ENCODE results near the gene CLIP4.
A peak's percentile ranks its signal among the peaks of the same experiment; 100 is the strongest.
"Not testable (repeated sequence)": the region's sequence is repeated elsewhere in the genome, so short reads cannot be mapped to it uniquely, and the experiment has no call there.

Gene CLIP4

DNA sequence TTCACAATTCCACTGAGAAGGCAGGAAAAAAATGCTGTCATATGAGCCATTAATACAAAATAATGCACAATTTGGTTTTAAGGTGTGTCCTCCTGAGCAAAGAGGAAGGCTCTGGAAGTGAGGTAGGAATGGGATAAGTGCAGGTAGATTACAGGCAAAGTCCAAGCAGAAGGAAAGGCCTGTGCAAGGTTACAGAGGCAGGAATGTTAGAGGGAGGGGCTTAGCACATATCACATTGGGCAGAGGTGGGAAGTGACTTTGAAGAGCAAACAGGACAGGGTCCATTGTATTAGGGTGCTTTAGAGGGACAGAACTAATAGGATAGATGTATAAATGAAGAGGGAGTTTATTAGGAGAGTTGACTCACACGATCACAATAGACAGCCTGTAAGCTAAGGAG, 14.7 kb upstream of the CLIP4 start:
- no peak for DNase-seq

DNA sequence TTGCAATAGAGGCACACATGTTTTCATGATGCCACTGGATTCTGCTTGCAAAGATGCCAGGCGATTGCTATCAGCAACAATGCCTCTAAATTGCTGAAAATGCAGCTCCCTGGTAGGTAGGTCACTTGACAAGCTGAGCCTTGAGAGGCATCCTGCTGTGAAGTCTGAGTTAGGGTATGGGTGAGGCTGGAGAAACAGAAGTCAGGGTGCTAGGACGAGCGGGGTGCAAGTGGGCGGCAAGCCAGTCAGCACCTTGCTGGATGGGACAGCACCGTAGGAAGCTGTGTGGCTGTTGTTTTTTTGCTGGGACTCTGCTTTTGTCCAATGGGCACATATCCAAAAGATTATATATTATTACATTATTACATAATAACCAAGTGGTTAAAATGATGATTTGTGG, 10.5 kb upstream of the CLIP4 start:
- DNase-seq, result no peak

DNA sequence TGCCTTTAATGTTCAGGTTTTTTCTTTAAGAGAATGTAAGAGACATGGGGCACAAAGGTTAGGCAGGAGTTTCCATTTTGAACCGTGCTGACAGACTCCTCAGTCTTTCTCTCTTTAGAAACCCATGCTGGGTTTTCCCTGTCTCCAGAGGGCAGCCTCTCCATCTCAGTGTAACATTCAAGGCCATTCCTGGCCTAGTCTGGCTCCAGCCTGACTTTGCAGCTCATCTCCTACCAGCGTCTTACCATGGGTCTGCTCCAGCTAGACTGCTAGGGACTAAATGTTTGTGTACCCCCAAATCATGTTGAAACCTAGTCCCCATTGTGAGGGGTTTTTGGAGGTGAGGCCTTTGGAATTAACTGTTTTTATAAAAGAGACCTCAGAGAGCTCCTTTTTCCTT, 9.8 kb upstream of the CLIP4 start:
- DNase-seq, result no peak

DNA sequence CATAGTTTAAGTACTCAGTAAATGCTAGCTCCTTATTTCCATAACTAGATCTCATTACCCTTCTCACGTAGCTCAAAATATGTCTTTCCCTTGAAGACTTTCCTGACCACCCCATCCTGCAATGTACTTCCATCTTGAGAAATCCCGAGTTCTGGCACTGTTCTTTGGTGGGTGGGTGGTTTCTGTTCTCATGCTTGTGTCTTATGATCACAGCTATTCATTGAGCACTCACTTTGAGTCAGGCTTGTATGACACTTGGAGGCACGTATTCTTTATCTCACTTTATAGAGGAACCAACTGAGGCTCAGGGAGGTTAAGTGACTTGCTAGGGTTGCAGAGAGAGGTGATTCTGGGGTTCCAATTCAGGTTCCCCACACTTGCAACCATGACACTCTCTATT, 9.0 kb upstream of the CLIP4 start:
- no peak for DNase-seq

DNA sequence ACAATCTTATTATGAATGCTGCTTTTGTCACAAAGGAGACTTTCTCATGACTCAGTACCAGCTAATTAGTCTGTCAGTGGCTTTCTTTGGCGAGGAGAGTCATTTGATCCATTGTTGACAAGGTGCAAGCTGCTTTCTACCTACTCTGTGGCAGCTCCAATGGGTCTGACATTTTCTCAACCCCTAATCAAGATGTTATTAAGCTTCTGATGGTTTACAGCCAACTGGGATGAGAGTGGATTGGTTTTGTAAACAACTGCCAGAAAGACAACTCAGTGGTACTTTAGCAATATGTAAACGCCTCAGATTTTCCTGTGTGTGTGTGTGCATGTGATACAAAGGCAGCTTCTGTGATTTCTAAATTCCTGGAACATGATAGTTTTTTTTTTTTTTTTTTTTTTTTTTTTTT, 8.2 kb upstream of the CLIP4 start:
- no peak for DNase-seq

DNA sequence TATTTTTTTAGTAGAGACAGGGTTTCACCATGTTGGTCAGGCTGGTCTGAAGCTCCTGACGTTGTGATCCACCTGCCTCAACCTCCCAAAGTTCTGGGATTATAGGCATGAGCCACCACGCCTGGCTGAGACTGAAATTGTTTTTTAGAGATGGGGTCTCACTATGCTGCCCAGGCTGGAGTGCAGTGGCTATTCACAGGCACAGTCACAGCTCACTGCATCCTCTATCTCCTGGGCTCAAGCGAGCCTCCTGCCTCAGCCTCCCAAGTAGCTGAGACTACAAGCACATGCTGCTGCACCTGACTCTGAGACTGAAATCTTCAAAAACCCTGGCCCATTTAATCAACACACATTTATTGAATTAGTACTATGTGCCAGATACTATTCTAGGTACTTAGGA, 7.7 kb upstream of the CLIP4 start:
- not testable (repeated sequence) for DNase-seq

DNA sequence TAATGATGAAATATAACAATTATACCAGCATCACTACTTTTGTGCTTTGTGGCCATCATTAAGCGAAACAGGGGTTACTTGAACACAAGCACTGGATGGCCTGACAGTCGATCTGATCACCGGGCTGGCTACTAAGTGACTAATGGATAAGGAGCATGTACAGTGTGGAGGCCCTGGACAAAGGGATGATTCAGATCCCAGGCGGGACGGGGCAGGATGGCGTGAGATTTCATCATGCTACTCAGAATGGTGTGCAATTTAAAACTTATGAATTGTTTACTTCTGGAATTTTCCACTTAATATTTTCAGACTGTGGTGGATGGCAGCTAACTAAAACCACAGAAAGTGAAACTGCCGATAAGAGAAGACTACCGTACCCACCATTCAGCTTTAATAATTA, 7.0 kb upstream of the CLIP4 start:
- DNase-seq, result no peak

DNA sequence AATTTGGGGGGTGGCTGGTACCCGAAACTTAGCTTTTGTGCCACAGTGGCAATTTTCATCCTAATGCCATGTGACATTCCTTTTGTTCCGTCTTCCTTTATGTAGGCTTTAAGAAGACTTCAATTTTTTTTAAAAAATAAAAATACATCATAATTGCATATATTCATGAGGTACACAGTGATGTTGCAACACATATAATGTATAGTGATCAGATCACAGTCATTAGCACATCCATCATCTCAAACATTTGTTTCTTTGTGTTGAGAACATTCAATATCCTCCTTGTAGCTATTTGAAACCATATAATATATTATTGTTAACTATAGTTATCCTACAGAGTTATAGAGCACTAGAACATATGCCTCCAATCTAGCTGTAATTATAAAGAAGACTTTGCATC, 6.0 kb upstream of the CLIP4 start:
- DNase-seq, result no peak

DNA sequence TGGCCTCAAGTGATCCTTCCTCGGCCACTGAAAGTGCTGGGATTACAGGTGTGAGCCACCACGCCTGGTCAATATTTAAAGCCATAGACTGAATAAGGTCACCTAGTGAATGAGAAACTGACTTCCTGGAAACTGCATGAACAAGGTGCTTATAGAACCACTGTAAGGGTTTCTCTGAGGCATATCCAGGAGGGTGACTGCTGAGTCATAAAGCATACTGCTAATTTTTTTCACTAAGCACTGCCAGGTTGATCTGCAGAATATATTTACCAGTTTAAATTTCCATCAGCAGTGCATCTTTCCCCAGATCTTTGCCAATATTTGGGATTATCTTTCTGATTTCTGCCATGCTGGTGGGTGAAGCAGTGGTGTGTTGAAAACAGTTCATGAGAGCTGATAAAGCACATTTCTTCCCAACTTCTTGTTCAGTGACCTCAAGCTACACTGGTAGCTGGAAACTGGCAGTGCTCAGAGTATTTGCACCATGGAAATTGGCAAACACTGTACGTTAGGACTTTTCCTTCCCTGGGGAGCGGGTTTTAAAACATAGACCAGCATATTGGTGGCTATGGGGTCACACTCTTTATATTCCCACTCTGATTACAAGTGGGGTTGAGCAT, 4.2 kb upstream of the CLIP4 start:
- no peak for DNase-seq

DNA sequence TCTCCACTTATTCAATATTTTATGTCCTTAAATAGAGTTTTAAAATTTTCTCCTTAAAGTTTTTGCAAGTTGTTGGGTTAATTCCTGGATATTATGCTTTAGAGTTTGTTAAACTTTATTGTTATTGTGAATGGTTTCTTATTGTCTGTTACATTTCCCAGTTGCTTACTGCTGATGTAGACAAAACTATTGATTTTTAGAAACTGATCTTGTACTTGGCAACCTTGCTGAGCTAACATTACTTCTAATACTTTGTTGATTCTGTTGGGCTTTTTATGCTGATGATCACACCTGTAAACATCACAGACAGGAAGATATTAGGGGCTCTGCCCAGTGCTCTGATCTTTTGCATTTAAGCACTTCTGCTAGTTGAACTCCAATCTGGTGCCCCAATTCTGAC, 2.8 kb upstream of the CLIP4 start:
- DNase-seq, result no peak

DNA sequence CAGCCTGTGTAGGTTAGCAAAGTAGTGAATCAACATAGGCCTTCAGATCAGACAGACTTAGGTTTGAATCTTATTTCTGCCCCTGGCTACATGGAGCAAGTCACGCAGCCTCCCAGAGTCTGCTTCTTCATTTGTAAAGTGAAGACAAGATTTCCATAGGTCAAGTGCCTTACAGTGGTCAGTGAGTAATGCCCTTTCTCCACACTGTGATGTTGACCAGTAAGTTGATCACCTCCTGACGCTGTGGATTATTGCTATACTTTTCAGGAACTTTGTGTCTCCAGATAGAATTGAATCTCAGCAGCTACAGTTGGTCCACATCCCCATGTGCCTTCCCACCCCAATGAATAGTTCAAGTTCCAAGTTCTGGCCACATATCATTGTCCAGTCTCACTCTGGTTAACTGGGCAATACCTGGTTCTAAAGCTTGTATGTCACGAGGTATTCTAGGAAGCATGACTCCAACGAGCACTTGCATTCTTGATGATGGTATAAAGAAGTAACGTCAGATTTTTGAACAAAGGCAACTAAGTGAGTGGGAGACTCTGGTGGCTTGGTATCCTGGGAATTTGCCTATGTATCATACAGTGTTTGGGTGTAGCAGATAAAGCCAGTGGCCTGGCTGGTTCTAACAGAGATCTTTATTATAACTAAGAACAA, 2.1 kb upstream of the CLIP4 start:
- DNase-seq, result no peak

DNA sequence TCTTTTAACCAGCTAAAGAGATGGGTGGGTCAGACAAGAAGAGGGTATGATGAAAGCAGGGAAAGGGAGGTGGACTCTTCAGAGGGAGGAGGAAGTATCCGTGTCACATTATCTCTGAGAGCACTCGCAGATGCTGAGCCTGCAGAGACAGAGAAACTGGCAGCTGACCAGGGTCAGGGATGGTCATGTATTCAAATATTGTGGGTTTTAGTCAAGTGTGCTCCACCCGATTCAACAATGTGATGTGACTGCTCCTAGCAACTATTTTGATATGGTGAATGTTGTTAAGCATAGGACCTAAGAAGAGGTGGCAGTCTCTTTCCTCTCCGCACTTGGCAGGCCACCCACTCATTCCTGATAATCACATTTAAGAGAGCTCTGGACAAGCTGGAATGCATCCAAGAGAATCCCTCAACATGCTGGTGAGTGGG, 1.3 kb upstream of the CLIP4 start:
- DNase-seq, result no peak

DNA sequence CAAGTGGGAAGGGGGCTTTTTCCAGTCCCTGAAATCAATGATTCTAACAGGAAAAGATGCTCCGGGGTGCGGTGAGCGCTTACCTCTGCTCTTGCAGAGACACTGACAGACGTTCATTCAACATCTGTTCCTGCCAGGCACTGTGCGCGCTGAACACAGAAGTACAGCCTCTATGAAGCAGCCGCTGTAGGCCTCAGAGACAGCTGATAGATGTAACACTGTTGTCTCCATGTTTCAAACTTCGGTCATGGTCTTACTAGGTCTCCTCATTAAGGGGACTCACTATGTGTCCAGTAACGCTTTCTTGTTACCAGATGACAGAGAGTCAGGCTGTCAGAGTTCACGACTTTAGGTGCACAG, 649 bp upstream of the CLIP4 start:
- DNase-seq, result no peak

DNA sequence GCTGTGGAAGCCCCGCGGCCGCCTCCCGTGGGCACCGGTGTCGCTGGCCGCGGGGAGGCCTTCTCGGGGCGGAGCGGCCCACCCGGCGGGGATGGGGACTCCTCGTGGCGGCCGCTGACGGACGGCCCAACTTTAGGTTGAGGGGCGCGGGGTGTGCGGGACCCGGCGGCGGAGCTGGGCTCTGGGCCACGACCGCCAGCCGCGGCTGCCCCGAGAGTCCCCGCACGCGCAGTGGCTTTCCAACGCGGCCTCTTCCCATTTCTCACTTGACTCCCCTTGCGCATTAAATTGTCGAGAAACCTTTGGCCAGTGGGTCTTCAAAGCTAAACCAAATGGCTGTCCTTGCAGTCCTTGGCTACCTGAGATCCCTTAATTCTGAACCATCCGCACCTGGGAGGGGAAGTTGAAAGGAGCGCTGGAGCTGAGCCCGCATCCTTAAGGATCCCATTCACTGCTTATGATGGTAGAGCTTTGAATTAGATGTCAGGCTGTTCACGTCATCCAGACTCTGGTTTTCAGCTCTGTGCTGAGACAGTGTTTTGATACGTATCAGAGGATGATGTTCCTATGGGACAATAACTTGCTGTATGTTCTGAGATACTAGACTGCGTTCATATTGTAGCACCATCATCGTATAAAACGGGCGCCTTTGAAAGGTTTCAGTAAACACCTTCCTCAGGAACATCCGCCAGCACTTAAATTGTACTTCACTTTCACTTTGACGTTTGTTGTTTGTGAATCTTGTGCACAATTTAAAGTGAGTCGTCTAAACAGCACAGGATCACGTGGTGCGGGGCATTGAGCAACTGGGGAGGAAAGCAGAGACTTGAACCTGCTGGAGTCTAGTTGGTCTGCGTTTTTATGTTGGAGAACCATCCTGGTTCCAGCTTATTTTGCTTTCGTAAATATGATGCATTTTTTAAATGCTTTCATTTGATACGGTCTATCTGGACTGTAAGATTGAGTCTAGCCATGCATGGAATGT, 874 bp downstream of the CLIP4 start:
- peak; percentile 37 for DNase-seq

DNA sequence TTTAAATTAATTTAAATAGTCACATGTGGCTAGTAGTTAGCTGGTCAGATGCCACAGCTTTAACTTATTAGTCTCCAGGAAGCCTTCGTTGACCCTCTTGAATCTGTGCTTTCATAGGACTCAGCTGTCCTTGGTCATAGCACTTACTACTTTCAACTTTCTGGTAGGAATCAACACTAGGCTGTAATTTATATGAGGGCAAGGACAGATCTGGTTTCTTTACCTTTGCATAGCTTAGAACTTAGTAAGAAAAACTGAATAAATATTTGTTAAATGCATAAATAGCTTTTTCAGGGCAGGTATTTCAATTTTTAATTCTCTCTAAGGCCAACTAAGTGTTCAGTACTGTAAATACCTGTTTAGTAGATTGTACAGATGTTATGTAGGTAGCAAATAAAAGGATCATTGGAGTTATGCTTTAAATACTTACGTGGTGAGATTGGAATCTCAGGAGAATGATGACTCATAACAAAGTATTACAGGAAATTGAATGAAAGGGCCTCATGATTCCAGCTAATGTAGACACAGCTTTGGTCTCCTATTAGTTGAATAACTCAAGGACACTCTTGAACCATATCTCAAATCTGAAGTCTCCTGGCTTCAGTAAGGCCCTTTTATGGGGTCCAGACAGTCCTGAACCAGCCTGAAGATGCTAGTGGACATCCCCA, 2.6 kb downstream of the CLIP4 start:
- DNase-seq, result no peak

DNA sequence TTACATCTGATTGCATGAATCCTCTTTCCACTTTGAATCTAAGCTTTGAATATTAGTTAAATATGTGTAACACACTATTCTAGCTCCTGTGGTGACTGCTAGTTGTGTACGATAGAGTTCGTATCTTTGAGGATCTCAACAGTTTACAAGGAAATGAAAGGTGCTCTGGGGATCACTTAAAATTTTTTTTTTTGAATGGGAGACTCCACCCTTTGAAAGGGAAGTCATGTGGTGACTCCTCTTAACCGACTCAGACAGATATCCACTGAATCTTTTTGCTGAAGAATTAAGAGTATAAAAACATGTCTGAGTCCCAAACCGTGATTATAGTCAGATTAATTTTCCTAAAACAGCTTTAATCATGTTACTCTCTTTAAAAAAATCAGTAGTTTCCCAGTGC, 4.0 kb downstream of the CLIP4 start:
- DNase-seq, result no peak

DNA sequence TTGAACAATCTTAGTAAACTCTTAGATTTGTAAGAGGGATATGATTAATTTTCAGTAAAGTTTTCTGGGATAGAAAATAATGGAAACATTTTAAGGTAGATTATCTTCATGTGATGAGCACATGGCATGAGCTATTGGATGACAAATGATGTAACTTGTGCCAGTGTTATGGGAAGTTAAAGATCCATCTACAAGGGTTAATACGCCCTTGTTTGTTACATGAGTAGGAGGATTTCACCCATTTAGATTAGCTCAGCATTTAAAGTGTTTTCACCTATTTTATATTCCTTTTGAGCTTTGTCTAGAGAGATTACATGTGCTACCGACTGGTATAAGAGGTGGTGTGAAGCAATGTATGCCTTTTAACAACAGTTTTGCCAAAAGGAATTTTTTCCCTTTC, 5.6 kb downstream of the CLIP4 start:
- DNase-seq, result no peak

DNA sequence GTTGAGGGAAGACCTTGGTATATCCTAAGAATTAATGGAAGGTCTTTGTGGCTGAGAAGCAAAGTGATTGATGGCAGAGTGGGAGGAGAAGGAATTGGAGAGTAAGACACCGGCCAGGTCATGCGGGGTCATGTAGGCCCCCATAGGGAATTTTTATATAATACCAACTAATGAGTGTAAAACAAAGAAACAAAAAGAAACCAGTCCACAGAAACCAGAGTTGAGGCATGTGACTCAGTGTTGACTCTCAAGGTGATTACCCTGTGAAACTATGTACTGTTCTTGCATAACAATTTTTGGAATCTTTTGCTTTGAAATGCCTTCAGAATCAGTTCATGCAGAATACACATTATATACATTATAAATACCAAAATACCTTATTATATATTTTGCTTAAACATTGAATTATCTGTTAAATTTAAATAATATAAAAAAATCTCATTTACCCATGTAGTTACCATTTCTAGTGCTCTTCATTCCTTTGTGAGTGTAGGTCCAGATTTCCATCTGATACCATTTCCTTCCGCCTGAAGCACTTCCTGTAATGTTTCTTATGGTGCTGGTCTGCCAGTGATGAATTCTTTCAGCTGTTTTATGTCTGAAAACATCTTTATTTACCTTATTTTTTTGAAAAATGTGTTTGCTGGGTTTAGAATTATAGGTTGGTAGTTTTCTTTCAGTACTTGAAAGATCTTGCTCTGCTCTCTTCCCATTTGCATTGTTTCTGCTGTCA, 8.6 kb downstream of the CLIP4 start:
- DNase-seq, result no peak

DNA sequence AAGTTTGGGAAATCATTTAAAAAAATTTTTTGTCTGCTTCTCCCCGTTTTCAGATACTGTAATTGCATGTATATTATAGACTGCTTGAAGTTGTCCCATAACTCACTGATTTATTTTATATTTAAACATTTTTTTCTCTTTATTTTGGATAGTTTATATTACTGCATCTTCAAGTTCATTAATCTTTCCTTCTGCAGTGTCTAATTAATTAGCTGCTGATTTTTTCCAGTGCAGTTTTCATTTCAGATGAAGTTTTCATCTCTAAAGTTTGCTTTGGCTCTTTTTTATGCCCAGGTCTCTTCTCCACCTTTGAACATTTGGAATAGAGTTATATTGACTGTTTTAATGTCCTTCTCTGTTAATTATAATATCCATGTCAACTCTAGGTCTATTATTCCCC, 9.3 kb downstream of the CLIP4 start:
- DNase-seq, result no peak

DNA sequence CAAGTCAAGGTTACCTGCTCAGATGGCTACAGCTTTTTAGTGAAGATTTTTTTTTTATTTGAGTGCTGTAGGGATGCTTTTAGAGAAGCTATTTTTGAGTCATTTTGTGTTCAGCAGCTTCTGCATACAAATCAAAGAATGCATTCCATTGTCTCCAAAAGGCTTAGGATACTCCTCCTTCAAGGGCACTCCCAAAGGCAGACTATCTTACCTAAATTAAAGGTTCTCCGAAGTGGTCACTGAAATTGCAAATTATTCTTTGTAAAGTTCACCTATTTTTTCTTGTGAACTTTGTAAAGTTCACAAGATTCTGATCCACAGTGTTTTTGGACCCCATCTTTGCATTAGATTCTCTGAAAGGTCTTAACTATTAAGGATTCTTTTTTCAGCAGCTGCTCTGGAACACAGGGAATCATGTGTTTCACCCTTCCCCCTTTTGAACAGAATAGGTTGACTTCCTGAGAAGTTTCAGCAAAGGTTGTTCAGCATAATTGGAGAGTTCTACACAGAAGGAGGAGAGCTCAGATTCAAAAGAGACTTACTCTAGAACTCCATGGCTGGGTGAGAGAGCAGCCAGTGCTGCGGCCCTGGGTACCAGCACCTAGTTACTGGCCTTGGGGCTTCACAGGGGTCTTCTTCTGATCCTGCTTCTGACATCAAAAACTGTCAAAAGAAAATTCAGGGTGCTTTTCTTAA, 14.5 kb downstream of the CLIP4 start:
- DNase-seq, result no peak

DNA sequence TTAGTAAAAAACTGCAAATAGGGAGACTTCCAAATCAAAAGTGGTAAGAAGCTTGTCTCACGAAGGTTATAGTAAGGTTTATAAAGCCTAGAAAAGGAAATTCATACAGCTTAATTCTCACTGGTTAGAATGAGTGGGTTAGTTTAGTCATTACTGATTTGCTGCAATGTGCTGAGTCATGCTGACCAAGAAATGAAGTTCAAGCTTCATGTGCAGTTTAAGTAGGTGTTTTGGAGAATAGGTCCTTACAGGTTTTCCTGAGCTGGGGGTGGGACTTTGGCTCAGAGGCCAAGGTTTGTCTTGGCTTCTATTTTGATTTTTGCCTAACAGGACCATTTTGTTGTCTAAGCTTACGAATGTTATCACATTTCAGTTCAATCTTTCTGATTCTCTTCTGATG, 15.1 kb downstream of the CLIP4 start:
- no peak for DNase-seq

DNA sequence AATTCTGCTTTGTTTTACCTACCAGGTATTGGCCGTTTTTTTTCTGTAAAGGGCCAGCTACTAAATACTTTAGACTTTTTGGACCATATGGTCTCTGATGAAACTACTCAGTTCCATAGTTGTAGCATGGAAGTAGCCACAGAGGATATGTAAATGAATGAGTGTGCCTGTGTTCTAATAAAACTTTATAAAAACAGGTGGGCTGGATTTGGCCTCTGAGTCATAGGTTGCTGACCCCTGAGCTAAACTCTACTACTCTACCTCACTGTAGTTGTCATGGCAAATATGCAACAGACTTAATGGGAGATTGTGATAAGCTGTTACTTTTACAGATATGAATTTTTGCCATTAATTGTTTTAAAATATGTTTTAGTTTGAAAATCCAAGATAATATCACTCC, 19.7 kb downstream of the CLIP4 start:
- no peak for DNase-seq
